HL-60 (cell line): ENCODE data around the gene AANAT.

Source experiments
- DNase-seq, 2 experiments: peaks; one replicate each; pipeline ENCODE4 v3.0.0-alpha.2; 2010 to 2020; ENCODE audit warnings: low read depth in 1 of 2, low spot score in 1 of 2
- H3K27ac ChIP-seq: fragments of 250-450 bp; sonication (Bioruptor Pico); replicated peaks from 2 replicates; pipeline ENCODE4 v1.5.1; 2020; ENCODE audit warnings: mild to moderate bottlenecking, moderate library complexity
- H3K27me3 ChIP-seq: fragments of 250-450 bp; sonication (Bioruptor Pico); 2 replicates; pipeline ENCODE4 v1.5.1; 2021; ENCODE audit warnings: mild to moderate bottlenecking, moderate library complexity; ENCODE audit not compliant: insufficient read depth, poor library complexity, severe bottlenecking
- H3K4me3 ChIP-seq: replicated peaks from 2 replicates; pipeline ENCODE4 v1.5.1; 2011; ENCODE audit warnings: mild to moderate bottlenecking, control low read depth, low read length; ENCODE audit not compliant: insufficient read depth
- GABPA ChIP-seq: IDR thresholded peaks from 2 replicates; pipeline ENCODE4 v1.6.1; 2012; ENCODE audit warnings: low read depth
- POLR2AphosphoS5 ChIP-seq: IDR thresholded peaks from 2 replicates; pipeline ENCODE4 v1.6.1; 2012; ENCODE audit warnings: low read depth
- REST ChIP-seq: IDR thresholded peaks from 2 replicates; pipeline ENCODE4 v1.6.1; 2012; ENCODE audit warnings: low read depth; ENCODE audit not compliant: insufficient replicate concordance
- SPI1 ChIP-seq: IDR thresholded peaks from 2 replicates; pipeline ENCODE4 v1.6.1; 2012; ENCODE audit warnings: low read depth, mild to moderate bottlenecking, borderline replicate concordance
- TF ChIP-seq, protein P1 (sequence below): IDR thresholded peaks from one replicate; pipeline ENCODE4 v1.5.1; 2011; ENCODE audit warnings: low read length, control low read depth, inconsistent platforms; ENCODE audit not compliant: insufficient read depth

AANAT gene

DNA sequence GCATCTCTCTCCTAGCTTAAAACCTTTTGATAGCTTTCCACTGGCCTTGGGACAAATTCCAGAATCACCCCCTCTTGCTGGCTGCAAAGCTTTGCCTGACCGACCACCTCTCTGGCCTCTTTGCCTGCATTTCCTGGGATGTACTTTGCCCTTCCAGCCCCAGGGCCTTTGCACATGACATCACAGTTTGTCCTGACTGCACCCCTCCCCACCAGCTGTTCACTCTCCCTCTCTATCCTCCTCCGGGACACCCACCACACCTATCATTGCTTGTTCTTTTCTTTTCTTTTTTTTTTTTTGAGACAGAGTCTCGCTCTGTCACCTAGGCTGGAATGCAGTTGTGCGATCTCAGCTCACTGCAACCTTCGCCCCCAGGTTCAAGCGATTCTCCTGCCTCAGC is 7.9 kb downstream of the AANAT start:
- no peak for DNase-seq
- Histone ChIP-seq H3K27me3 (no peaks in the 10 kb centered on the region), H3K27ac (no peak overlapping the region), H3K4me3 (no peak overlapping the region)
- TF ChIP-seq, protein P1, sequence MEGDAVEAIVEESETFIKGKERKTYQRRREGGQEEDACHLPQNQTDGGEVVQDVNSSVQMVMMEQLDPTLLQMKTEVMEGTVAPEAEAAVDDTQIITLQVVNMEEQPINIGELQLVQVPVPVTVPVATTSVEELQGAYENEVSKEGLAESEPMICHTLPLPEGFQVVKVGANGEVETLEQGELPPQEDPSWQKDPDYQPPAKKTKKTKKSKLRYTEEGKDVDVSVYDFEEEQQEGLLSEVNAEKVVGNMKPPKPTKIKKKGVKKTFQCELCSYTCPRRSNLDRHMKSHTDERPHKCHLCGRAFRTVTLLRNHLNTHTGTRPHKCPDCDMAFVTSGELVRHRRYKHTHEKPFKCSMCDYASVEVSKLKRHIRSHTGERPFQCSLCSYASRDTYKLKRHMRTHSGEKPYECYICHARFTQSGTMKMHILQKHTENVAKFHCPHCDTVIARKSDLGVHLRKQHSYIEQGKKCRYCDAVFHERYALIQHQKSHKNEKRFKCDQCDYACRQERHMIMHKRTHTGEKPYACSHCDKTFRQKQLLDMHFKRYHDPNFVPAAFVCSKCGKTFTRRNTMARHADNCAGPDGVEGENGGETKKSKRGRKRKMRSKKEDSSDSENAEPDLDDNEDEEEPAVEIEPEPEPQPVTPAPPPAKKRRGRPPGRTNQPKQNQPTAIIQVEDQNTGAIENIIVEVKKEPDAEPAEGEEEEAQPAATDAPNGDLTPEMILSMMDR, result no peak
- no peak for TF ChIP-seq POLR2AphosphoS5
- TF ChIP-seq REST, result no peak
- no peak for TF ChIP-seq SPI1
- no peak for TF ChIP-seq GABPA

- no peak overlapping the region for H3K27ac ChIP-seq
- H3K27me3 ChIP-seq, result no peaks in the 10 kb centered on the region
- DNase-seq, result no peak
- H3K4me3 ChIP-seq, result no peak overlapping the region
- TF ChIP-seq REST (no peak), SPI1 (no peak)
Measured at GRCh38 chr17:76476736-76477135, 9.3 kb downstream of the AANAT start.

- no peak for TF ChIP-seq REST
- TF ChIP-seq, protein P1, result no peak
- no peak for TF ChIP-seq SPI1
- TF ChIP-seq POLR2AphosphoS5, result no peak
- TF ChIP-seq GABPA, result no peak
- H3K27me3 ChIP-seq, result no peaks in the 10 kb centered on the region
- no peak overlapping the region for H3K4me3 ChIP-seq
- H3K27ac ChIP-seq, result no peak overlapping the region
- no peak for DNase-seq
Measured at GRCh38 chr17:76477576-76477975, 10.2 kb downstream of the AANAT start.

- H3K27me3 ChIP-seq, result no peaks in the 10 kb centered on the region
- no peak overlapping the region for H3K27ac ChIP-seq
- TF ChIP-seq, protein P1, result no peak
- TF ChIP-seq SPI1 (no peak), REST (no peak), GABPA (no peak)
- DNase-seq, result no peak
- H3K4me3 ChIP-seq, result no peak overlapping the region
Measured at GRCh38 chr17:76478097-76478496, 10.7 kb downstream of the AANAT start.
